ENCODE measurements around the gene STRBP.

GRCh38 chr9:123167474-123167873, 100.9 kb downstream of the STRBP start:
- TF ChIP-seq CTCF (IDR thresholded peaks at IDR 0.05) = no peak
- TF ChIP-seq POLR2A (IDR thresholded peaks at IDR 0.05) = no peak
